GM06990 (cell line): ENCODE results near the gene LZTR1.

ENCODE experiments used
- DNase-seq: peaks from one replicate; pipeline ENCODE4 v3.0.0-alpha.2; 2011; ENCODE audit not compliant: insufficient read length; ENCODE audit errors: extremely low read depth
- H3K27me3 ChIP-seq: replicated peaks from 2 replicates; pipeline ENCODE4 v1.6.0; 2011; ENCODE audit warnings: low read length; ENCODE audit not compliant: control insufficient read depth, insufficient read depth
- H3K36me3 ChIP-seq: 2 replicates; pipeline ENCODE4 v1.5.1; 2011; ENCODE audit warnings: low read length; ENCODE audit not compliant: control insufficient read depth, insufficient read depth
- H3K4me3 ChIP-seq: replicated peaks from 2 replicates; pipeline ENCODE4 v1.5.1; 2011; ENCODE audit warnings: low read depth, mild to moderate bottlenecking, control low read depth, low read length
- TF ChIP-seq, protein P1 (sequence below): IDR thresholded peaks from 2 replicates; pipeline ENCODE4 v1.5.1; 2011; ENCODE audit warnings: low read length, control low read depth, mild to moderate bottlenecking, inconsistent platforms; ENCODE audit not compliant: insufficient read depth, poor library complexity, severe bottlenecking

Gene LZTR1

DNA sequence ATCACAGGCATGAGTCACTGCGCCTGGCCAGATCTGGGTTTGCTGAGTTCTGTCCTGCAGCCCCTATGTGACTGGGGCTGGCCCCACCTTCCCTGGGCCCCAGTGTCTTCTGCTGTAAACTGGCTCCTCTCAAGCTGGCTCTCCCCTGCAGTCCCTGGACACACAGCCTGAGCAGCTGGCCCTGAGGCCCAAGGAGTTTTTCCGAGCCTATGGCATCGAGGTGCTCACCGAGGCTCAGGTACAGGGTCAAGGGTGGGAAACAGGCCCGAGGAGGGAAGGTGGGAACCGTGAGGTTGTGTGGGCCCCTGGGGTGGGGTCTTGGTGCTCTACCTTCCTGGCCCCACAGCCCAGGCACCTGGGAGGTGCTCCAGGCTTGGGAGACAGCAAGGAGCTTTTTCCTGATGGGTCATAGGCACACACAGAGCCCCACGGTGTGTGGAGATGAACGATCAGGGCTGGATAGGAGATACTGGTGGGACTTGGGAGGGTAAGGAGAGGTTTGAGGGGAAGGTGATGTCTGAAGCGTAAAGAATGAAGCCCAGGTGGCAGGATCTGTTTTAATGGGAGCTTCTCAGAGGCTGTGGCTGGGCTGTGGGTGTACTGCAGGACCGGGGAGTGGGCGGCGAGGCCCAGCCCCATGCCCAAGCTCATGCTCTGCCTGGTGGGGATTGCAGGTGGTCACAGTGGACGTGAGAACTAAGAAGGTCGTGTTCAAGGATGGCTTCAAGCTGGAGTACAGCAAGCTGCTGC is 6.4 kb upstream of the LZTR1 start:
- H3K27me3 ChIP-seq: no peaks in the 10 kb centered on the region
- no peaks in the 10 kb centered on the region for H3K36me3 ChIP-seq
- no peak for DNase-seq
- H3K4me3 ChIP-seq: no peak overlapping the region
- TF ChIP-seq, protein P1, sequence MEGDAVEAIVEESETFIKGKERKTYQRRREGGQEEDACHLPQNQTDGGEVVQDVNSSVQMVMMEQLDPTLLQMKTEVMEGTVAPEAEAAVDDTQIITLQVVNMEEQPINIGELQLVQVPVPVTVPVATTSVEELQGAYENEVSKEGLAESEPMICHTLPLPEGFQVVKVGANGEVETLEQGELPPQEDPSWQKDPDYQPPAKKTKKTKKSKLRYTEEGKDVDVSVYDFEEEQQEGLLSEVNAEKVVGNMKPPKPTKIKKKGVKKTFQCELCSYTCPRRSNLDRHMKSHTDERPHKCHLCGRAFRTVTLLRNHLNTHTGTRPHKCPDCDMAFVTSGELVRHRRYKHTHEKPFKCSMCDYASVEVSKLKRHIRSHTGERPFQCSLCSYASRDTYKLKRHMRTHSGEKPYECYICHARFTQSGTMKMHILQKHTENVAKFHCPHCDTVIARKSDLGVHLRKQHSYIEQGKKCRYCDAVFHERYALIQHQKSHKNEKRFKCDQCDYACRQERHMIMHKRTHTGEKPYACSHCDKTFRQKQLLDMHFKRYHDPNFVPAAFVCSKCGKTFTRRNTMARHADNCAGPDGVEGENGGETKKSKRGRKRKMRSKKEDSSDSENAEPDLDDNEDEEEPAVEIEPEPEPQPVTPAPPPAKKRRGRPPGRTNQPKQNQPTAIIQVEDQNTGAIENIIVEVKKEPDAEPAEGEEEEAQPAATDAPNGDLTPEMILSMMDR: no peak

DNA sequence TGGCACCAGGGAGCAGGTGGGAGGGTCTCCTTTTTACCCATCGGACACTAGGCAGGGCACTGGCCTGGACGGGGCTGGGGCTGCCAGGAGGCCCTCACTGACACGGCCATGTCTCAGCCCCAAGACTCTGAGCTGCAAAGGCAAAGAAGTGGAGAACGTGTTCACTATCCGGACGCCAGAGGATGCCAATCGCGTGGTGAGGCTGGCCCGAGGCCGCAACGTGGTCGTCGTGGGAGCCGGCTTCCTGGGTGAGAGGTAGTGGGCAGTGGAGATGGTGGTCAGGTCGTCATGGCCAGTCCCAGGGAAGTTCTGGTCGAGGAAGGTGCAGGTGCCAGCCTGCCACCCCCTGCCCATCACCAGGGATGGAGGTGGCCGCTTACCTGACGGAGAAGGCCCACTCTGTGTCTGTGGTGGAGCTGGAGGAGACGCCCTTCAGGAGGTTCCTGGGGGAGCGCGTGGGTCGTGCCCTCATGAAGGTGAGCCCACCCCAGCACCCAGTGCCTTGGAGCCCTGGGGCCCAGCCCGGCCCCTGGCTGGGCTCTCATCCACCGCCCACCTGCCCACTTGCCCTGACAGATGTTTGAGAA is 5.7 kb upstream of the LZTR1 start:
- Histone ChIP-seq H3K36me3 (no peaks in the 10 kb centered on the region), H3K27me3 (no peaks in the 10 kb centered on the region), H3K4me3 (no peak overlapping the region)
- TF ChIP-seq, protein P1: no peak
- DNase-seq: no peak

DNA sequence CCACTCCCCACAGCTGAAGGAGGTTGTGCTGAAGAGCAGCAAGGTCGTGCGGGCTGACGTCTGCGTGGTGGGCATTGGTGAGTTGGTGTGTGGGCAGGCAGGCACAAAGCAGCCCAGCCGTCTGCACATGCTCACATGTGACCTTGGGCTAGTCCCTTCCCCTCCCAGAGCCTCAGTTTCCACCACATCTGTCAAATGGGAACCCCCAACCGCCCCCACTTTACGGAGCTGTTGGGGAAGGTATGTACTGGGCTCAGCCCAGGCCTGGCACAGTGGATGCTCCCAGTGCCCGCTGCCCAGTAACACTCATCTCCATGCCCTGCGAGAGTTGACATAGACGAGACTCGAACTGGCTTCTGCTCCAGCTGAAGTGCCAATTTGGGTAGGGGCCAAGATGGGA is 5.1 kb upstream of the LZTR1 start:
- Histone ChIP-seq H3K4me3 (no peak overlapping the region), H3K36me3 (no peaks in the 10 kb centered on the region), H3K27me3 (no peaks in the 10 kb centered on the region)
- no peak for DNase-seq
- TF ChIP-seq, protein P1: no peak

DNA sequence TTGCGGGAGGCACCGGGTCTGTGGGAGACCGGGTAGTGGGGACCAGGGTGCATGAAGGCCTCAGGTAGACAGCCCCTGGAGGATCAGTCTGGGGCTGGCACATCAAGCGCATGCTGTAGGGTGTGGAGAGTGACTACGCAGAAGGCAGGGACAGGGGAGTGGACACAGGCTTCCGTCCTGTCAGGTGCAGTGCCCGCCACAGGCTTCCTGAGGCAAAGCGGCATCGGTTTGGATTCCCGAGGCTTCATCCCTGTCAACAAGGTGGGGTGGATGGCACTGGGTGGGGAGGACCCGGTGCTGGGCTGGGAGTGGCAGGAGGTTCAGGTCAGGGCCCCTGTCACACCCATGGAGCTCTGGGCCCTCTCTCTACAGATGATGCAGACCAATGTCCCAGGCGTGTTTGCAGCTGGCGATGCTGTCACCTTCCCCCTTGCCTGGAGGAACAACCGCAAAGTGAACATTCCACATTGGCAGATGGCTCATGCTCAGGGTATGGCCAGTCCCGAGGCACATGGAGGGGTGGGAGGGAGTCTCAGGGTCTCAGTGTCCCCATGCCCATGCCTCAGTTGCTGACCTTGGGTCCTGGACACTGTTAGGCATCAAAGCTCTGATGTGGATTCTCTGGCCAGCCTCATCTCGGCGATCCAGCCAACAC is 4.5 kb upstream of the LZTR1 start:
- Histone ChIP-seq H3K27me3 (no peaks in the 10 kb centered on the region), H3K4me3 (no peak overlapping the region), H3K36me3 (no peaks in the 10 kb centered on the region)
- TF ChIP-seq, protein P1: no peak
- DNase-seq: no peak

DNA sequence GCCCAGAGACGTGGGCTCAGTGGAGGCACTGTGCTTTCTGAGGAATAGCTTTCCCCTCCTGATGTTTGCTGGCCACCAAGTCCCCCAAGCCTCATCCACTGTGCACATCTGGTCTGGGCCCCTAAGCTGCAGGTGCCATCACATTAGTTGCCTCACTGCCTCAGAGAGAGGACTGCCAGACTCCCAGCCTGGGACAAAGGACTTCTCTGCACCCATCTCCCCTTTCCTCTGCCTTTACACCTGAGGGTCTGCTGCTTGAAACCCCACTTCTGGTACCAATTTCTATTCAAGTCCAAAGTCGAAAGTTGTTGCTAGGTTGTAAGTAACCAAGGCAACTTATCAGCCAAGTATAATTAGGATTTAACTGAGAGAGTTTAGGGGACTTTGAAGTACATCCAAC is 3.7 kb upstream of the LZTR1 start:
- Histone ChIP-seq H3K27me3 (no peaks in the 10 kb centered on the region), H3K36me3 (no peaks in the 10 kb centered on the region), H3K4me3 (no peak overlapping the region)
- DNase-seq: no peak
- TF ChIP-seq, protein P1: no peak
